GM12892 (cell line): ENCODE measurements around the gene RPTN.

Source experiments
- POLR2A ChIP-seq: IDR thresholded peaks from 2 replicates; pipeline ENCODE4 v1.6.1; 2011; ENCODE audit warnings: low read depth, low read length, control low read depth
- POLR2AphosphoS5 ChIP-seq: IDR thresholded peaks from 2 replicates; pipeline ENCODE4 v1.6.1; 2011; ENCODE audit warnings: low read depth, low read length, control low read depth

DNA sequence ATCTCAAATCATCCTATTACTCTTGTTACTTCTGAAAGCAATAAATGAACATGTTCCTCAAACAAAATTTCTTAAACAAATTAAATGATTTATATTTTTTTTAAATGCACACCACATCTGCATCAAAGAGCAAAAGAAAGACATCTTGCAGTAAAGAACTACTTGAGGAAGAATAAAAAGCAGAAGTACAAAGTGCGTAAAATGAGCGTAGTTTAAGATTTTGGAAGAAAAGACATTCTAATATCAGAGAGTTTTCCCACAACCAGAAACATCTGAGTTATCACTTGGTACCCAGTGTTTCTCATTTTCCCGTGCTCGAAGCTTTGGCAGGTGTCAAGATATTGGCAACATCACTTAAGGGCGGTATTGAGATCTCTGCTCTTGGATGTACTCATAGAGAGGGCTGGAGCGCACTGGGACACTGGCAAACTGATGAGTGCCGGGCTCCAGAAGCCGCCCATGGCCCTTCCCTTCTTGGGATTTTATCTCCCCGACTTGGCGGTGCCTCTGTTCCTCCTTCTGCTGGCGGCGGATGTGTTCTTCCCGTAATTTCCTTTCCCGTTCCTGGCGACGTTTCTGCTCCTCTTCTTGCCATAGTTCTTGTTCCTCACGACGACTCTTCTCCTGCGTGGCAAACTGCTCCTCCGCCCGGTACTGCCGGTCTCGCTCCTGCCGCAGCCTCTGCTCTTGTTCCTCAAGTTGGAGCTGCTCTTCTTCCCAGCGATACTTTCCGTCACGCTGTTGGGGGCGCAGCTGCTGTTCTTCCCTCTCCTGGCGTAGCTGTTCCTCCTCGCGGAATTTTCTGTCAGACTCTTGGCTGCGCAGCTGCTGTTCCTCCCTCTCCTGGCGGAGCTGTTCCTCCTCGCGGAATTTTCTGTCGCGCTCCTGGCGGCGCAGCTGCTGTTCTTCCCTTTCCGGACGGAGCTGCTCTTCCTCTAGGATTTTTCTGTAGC is 51.7 kb downstream of the RPTN start:
- TF ChIP-seq POLR2A (no peak), POLR2AphosphoS5 (no peak)
